HG03378 (cell line): ENCODE measurements around the gene SDC3.

Experiments
- ATAC-seq: cut with Tn5 transposase; IDR thresholded peaks from one replicate; pipeline ENCODE4 v1.9.1; 2021; ENCODE audit warnings: mild to moderate bottlenecking, moderate library complexity; ENCODE audit not compliant: unreplicated experiment

Gene SDC3

GRCh38 chr1:30891227-30891552, 17.4 kb downstream of the SDC3 start:
- no peak for ATAC-seq

- no peak for ATAC-seq
These were observed 17.9 kb downstream of the SDC3 start for GRCh38 chr1:30890502-30891226.

- ATAC-seq, result no peak
These were observed 19.0 kb downstream of the SDC3 start for GRCh38 chr1:30889511-30889910.

- ATAC-seq, result no peak
These were observed 19.6 kb downstream of the SDC3 start for GRCh38 chr1:30888975-30889374.

- ATAC-seq, result no peak
These were observed 20.2 kb downstream of the SDC3 start for GRCh38 chr1:30888391-30888790.

- no peak for ATAC-seq
These were observed 20.9 kb downstream of the SDC3 start for GRCh38 chr1:30887485-30888315.

GRCh38 chr1:30886710-30887428, 21.7 kb downstream of the SDC3 start:
- ATAC-seq, result no peak

- ATAC-seq, result no peak
These were observed 22.7 kb downstream of the SDC3 start for GRCh38 chr1:30885570-30886522.

- ATAC-seq, result no peak
These were observed 23.8 kb downstream of the SDC3 start for GRCh38 chr1:30884723-30885122.

- no peak for ATAC-seq
These were observed 25.0 kb downstream of the SDC3 start for GRCh38 chr1:30883389-30884172.

GRCh38 chr1:30882678-30883388, 25.7 kb downstream of the SDC3 start:
- ATAC-seq, result no peak

- peak; percentile 64 for ATAC-seq
These were observed 27.0 kb downstream of the SDC3 start for GRCh38 chr1:30881319-30882181.

- ATAC-seq, result peak; percentile 10
These were observed 27.8 kb downstream of the SDC3 start for GRCh38 chr1:30880678-30881318.

GRCh38 chr1:30879940-30880677, 28.4 kb downstream of the SDC3 start:
- no peak for ATAC-seq

- no peak for ATAC-seq
These were observed 29.3 kb downstream of the SDC3 start for GRCh38 chr1:30879126-30879786.

GRCh38 chr1:30878559-30878958, 30.0 kb downstream of the SDC3 start:
- ATAC-seq, result no peak

GRCh38 chr1:30878016-30878415, 30.5 kb downstream of the SDC3 start:
- ATAC-seq, result no peak
